Uterus (tissue), 2 donors: ENCODE measurements around the gene CCNF.

ENCODE experiments used
- POLR2A ChIP-seq, 2 donors: fragments of 450-650 bp; IDR thresholded peaks; one replicate each; pipeline ENCODE4 v1.6.1; 2016; ENCODE audit warnings: antibody characterized with exemption in 2 of 2, mild to moderate bottlenecking in 1 of 2, moderate library complexity in 1 of 2
- TF ChIP-seq, protein P1 (sequence below), 4 experiments: fragments of 200-600 bp in 2 of 4; fragments of 450-650 bp in 2 of 4; sonication (generic) in 2 of 4; IDR thresholded peaks; one replicate each; pipeline ENCODE4 v1.5.1; 2016 to 2019; ENCODE audit warnings: antibody characterized with exemption in 4 of 4, mild to moderate bottlenecking in 2 of 4, moderate library complexity in 1 of 4

DNA sequence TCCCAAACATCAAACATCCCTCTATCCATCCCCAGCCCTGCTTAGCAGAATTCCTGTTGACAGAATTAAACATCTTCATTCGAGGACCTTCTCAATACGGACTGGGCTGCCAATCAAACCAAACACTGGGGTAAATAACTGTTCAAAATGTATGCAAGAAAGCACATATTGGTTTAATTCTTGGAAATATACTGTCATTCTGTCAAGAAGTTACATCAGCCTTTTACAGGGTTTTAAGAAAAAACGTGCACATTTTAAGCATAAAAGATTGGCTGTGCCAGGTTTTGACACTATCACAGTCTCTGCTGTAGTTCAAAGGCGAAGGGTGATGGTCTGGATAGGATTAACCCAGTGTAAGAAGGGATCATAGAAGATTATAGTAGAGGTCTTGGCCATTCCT, 25.1 kb upstream of the CCNF start:
- TF ChIP-seq POLR2A (IDR thresholded peaks at IDR 0.05) = no peak
- TF ChIP-seq, protein P1, sequence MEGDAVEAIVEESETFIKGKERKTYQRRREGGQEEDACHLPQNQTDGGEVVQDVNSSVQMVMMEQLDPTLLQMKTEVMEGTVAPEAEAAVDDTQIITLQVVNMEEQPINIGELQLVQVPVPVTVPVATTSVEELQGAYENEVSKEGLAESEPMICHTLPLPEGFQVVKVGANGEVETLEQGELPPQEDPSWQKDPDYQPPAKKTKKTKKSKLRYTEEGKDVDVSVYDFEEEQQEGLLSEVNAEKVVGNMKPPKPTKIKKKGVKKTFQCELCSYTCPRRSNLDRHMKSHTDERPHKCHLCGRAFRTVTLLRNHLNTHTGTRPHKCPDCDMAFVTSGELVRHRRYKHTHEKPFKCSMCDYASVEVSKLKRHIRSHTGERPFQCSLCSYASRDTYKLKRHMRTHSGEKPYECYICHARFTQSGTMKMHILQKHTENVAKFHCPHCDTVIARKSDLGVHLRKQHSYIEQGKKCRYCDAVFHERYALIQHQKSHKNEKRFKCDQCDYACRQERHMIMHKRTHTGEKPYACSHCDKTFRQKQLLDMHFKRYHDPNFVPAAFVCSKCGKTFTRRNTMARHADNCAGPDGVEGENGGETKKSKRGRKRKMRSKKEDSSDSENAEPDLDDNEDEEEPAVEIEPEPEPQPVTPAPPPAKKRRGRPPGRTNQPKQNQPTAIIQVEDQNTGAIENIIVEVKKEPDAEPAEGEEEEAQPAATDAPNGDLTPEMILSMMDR (IDR thresholded peaks at IDR 0.05) = no peak
